ENCODE results near the gene SLC9C2.

DNA sequence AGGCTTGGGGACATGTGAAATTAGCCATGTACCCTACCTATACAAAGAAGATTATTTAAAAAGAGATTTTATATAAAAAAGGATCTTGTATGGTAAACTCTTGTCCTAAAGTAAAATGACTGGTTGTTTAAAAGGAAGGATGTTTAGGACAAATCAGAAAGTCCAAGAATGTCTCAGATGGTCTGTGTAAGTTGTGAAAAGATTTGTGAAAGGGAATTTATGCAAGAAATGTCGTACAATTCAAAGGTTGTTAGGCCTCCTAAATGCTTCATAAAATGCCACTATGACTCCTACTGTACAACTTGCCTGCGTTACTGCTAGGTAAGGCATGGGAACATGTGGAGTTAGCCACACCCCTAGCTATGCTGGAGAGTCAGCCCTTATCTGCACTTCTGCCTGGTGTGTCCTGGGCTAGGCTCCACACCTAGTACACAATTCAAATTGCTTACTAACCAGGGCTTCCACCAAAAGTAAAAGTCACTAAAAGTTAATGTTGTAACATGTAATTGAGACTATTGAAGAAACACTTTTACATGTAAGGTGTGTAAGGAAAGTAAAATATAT is 106.0 kb downstream of the SLC9C2 start:
- TF ChIP-seq, protein P1, sequence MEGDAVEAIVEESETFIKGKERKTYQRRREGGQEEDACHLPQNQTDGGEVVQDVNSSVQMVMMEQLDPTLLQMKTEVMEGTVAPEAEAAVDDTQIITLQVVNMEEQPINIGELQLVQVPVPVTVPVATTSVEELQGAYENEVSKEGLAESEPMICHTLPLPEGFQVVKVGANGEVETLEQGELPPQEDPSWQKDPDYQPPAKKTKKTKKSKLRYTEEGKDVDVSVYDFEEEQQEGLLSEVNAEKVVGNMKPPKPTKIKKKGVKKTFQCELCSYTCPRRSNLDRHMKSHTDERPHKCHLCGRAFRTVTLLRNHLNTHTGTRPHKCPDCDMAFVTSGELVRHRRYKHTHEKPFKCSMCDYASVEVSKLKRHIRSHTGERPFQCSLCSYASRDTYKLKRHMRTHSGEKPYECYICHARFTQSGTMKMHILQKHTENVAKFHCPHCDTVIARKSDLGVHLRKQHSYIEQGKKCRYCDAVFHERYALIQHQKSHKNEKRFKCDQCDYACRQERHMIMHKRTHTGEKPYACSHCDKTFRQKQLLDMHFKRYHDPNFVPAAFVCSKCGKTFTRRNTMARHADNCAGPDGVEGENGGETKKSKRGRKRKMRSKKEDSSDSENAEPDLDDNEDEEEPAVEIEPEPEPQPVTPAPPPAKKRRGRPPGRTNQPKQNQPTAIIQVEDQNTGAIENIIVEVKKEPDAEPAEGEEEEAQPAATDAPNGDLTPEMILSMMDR (conservative IDR thresholded peaks at IDR 0.05): no peak
- TF ChIP-seq EZH2 (IDR thresholded peaks at IDR 0.05; ENCODE audit: low read depth): no peak
